GM21515 (cell line): ENCODE data around the gene PI4KA.

ENCODE experiments used
- ATAC-seq: cut with Tn5 transposase; IDR thresholded peaks from one replicate; pipeline ENCODE4 v1.9.1; 2021; ENCODE audit not compliant: unreplicated experiment

The PI4KA gene

GRCh38 chr22:20881869-20882815 lies 23.5 kb upstream of the PI4KA start:
- ATAC-seq = no peak

GRCh38 chr22:20881231-20881630 lies 22.6 kb upstream of the PI4KA start:
- no peak for ATAC-seq

GRCh38 chr22:20877715-20878114 lies 19.1 kb upstream of the PI4KA start:
- no peak for ATAC-seq

- ATAC-seq = no peak
Measured at GRCh38 chr22:20875296-20875695, 16.7 kb upstream of the PI4KA start.

- ATAC-seq = no peak
Measured at GRCh38 chr22:20873214-20873613, 14.6 kb upstream of the PI4KA start.

GRCh38 chr22:20869234-20869633 lies 10.6 kb upstream of the PI4KA start:
- ATAC-seq = no peak

GRCh38 chr22:20868025-20868962 lies 9.7 kb upstream of the PI4KA start:
- no peak for ATAC-seq

GRCh38 chr22:20867179-20868024 lies 8.8 kb upstream of the PI4KA start:
- no peak for ATAC-seq

GRCh38 chr22:20866736-20867135 lies 8.1 kb upstream of the PI4KA start:
- ATAC-seq = no peak

- no peak for ATAC-seq
Measured at GRCh38 chr22:20865875-20866445, 7.3 kb upstream of the PI4KA start.

GRCh38 chr22:20865331-20865730 lies 6.7 kb upstream of the PI4KA start:
- ATAC-seq = no peak

GRCh38 chr22:20864186-20864908 lies 5.7 kb upstream of the PI4KA start:
- ATAC-seq = no peak

- no peak for ATAC-seq
Measured at GRCh38 chr22:20863366-20863765, 4.8 kb upstream of the PI4KA start.

- no peak for ATAC-seq
Measured at GRCh38 chr22:20862540-20862939, 3.9 kb upstream of the PI4KA start.

GRCh38 chr22:20859615-20860014 lies 1.0 kb upstream of the PI4KA start:
- no peak for ATAC-seq

GRCh38 chr22:20857838-20858614 lies 585 bp downstream of the PI4KA start:
- peak; percentile 41 for ATAC-seq

GRCh38 chr22:20857247-20857643 lies 1.4 kb downstream of the PI4KA start:
- ATAC-seq = no peak

GRCh38 chr22:20853236-20853660 lies 5.4 kb downstream of the PI4KA start:
- no peak for ATAC-seq

- no peak for ATAC-seq
Measured at GRCh38 chr22:20852503-20852902, 6.1 kb downstream of the PI4KA start.
